ENCODE measurements around the gene SCGB1D4.
"Not testable (repeated sequence)": the region's sequence is repeated elsewhere in the genome, so short reads cannot be mapped to it uniquely, and the experiment has no call there.

The SCGB1D4 gene

GRCh38 chr11:62298975-62299374 lies at the start of gene SCGB1D4:
TSS of gene SCGB1D4 (minus strand) at chr11:62299075. CDS start at chr11:62299010, 65 bp downstream.
- in situ Hi-C loops (cut with HindIII; ENCODE audit: low pct_ligation_motif_present, low sequenced_read_pairs) = no loop called here
- Histone ChIP-seq H3K36me3 (replicated peaks) (no peaks in the 10 kb centered on the region), H3K27me3 (replicated peaks) (no peaks in the 10 kb centered on the region), H3K4me3 (ENCODE audit: low read depth, low read length) (no peak within 1 kb of the TSS), H3K27ac (no peak within 1 kb of the TSS)
- DNase-seq = no peak
- no peak for TF ChIP-seq CTCF (IDR thresholded peaks at IDR 0.05; ENCODE audit: low read depth, low read length, missing control alignments)

- DNase-seq = no peak
- in situ Hi-C loops (cut with HindIII; ENCODE audit: low pct_ligation_motif_present, low sequenced_read_pairs) = no loop called here
- no peak overlapping the region for H3K4me3 ChIP-seq (ENCODE audit: low read depth, low read length)
- H3K36me3 ChIP-seq (replicated peaks) = no peaks in the 10 kb centered on the region
- TF ChIP-seq CTCF (IDR thresholded peaks at IDR 0.05; ENCODE audit: low read depth, low read length, missing control alignments) = no peak
- no peak overlapping the region for H3K27ac ChIP-seq
- no peaks in the 10 kb centered on the region for H3K27me3 ChIP-seq (replicated peaks)
Observed at GRCh38 chr11:62345861-62346260, 47.0 kb upstream of the SCGB1D4 start.

GRCh38 chr11:62344210-62344609 lies 45.3 kb upstream of the SCGB1D4 start:
- no peak for TF ChIP-seq CTCF (IDR thresholded peaks at IDR 0.05; ENCODE audit: low read depth, low read length, missing control alignments)
- H3K27me3 ChIP-seq (replicated peaks) = no peaks in the 10 kb centered on the region
- no peak overlapping the region for H3K27ac ChIP-seq
- no peak for DNase-seq
- no peaks in the 10 kb centered on the region for H3K36me3 ChIP-seq (replicated peaks)
- H3K4me3 ChIP-seq (ENCODE audit: low read depth, low read length) = no peak overlapping the region
- in situ Hi-C loops (cut with HindIII; ENCODE audit: low pct_ligation_motif_present, low sequenced_read_pairs) = no loop called here

GRCh38 chr11:62343646-62344190 lies 44.8 kb upstream of the SCGB1D4 start:
- H3K4me3 ChIP-seq (ENCODE audit: low read depth, low read length); DNase-seq; H3K27me3 ChIP-seq (replicated peaks); in situ Hi-C loops (cut with HindIII; ENCODE audit: low pct_ligation_motif_present, low sequenced_read_pairs); H3K27ac ChIP-seq; H3K36me3 ChIP-seq (replicated peaks): not testable (repeated sequence)

- no peak overlapping the region for H3K27ac ChIP-seq
- no peak for DNase-seq
- no peaks in the 10 kb centered on the region for H3K27me3 ChIP-seq (replicated peaks)
- no peak for TF ChIP-seq CTCF (IDR thresholded peaks at IDR 0.05; ENCODE audit: low read depth, low read length, missing control alignments)
- in situ Hi-C loops (cut with HindIII; ENCODE audit: low pct_ligation_motif_present, low sequenced_read_pairs) = no loop called here
- no peak overlapping the region for H3K4me3 ChIP-seq (ENCODE audit: low read depth, low read length)
- no peaks in the 10 kb centered on the region for H3K36me3 ChIP-seq (replicated peaks)
Observed at GRCh38 chr11:62341588-62341987, 42.7 kb upstream of the SCGB1D4 start.

- Histone ChIP-seq H3K4me3 (ENCODE audit: low read depth, low read length) (no peak overlapping the region), H3K36me3 (replicated peaks) (no peaks in the 10 kb centered on the region), H3K27ac (no peak overlapping the region), H3K27me3 (replicated peaks) (no peaks in the 10 kb centered on the region)
- peak; percentile 87 for TF ChIP-seq CTCF (IDR thresholded peaks at IDR 0.05; ENCODE audit: low read depth, low read length, missing control alignments)
- peak; percentile 52 for DNase-seq
- in situ Hi-C loops (cut with HindIII; ENCODE audit: low pct_ligation_motif_present, low sequenced_read_pairs) = no loop called here
Observed at GRCh38 chr11:62340269-62340901, 41.5 kb upstream of the SCGB1D4 start.
